Measurements from ENCODE around the gene PRSS8. TPM values are rescaled to one million over a fixed set of nuclear protein-coding genes. Genes with fewer than 3 reads are reported as not detected.

The PRSS8 gene
- total RNA-seq, 2 experiments from 2014 or later = not detected

DNA sequence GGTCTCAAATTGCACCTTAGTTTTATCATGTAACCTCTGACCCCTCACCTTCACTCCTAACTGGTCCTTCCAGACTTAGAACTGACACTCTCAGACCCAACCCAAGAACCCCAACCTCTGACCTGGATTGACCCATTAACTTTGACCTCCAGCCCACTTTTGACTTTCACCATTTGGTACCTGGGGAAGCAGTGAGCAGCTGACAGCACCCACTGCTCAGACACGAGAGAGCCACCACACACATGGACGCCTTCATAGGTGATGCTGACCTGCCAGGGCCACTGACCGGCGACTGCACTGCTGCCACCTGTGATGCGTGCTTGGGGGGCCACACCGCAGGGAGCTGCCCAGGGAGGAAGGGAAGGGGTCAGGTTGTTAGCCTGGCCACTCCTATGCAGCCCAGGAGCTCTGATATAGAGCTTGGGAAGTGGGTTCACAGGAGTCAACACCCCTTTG, 2.5 kb downstream of the PRSS8 start:
- intact Hi-C loops (cut with DNase I, micrococcal nuclease) = no loop called here
- no peak overlapping the region for H3K27ac ChIP-seq (ENCODE audit: low read depth in 1 of 2, low read length in 2 of 2)
- Mint-ChIP-seq H3K27ac (peak overlapping the region; percentile 44), H3K27me3 (no peaks in the 10 kb centered on the region), H3K4me3 (no peak overlapping the region), H3K9me3 (no peaks in the 10 kb centered on the region), H3K4me1 (ENCODE audit: low read depth) (no peaks in the 10 kb centered on the region), H3K36me3 (ENCODE audit: low read depth) (peaks cover 45% of the 10 kb centered on the region)
- no peaks in the 10 kb centered on the region for H3K27me3 ChIP-seq (ENCODE audit: control insufficient read depth in 1 of 2, insufficient read depth in 2 of 2, low read length in 2 of 2)
- H3K9me3 ChIP-seq (ENCODE audit: control insufficient read depth in 1 of 2, insufficient read depth in 1 of 2, low read length in 2 of 2) = no peaks in the 10 kb centered on the region
- peaks cover 13% of the 10 kb centered on the region for H3K4me1 ChIP-seq (ENCODE audit: insufficient read depth, low read length)
- H3K36me3 ChIP-seq (ENCODE audit: insufficient read depth, low read length) = peaks cover 41% of the 10 kb centered on the region
- no peak for DNase-seq
- no peak for TF ChIP-seq CTCF (IDR thresholded peaks at IDR 0.05)
- ChIA-PET CTCF (no interaction called here), POLR2A (interaction anchor here (0.8 kb wide), 1 partner anchor 9 kb away, joined by 5 read pairs; no protein-coding TSS in a partner anchor)
- H3K4me3 ChIP-seq (ENCODE audit: low read length) = no peak overlapping the region
- no peak for ATAC-seq (ENCODE audit: poor library complexity)

- peaks cover 52% of the 10 kb centered on the region for H3K36me3 Mint-ChIP-seq (ENCODE audit: low read depth)
- H3K4me1 ChIP-seq (ENCODE audit: insufficient read depth, low read length) = peaks cover 17% of the 10 kb centered on the region
These were observed 3.1 kb downstream of the PRSS8 start for GRCh38 chr16:31132303-31132979.

GRCh38 chr16:31131841-31132271, 3.7 kb downstream of the PRSS8 start:
- Mint-ChIP-seq H3K4me3 (no peak overlapping the region), H3K27ac (no peak overlapping the region), H3K9me3 (no peaks in the 10 kb centered on the region), H3K4me1 (ENCODE audit: low read depth) (no peaks in the 10 kb centered on the region), H3K27me3 (no peaks in the 10 kb centered on the region), H3K36me3 (ENCODE audit: low read depth) (peaks cover 57% of the 10 kb centered on the region)
- H3K4me1 ChIP-seq (ENCODE audit: insufficient read depth, low read length) = peaks cover 17% of the 10 kb centered on the region
- H3K36me3 ChIP-seq (ENCODE audit: insufficient read depth, low read length) = peaks cover 53% of the 10 kb centered on the region
- H3K27ac ChIP-seq (ENCODE audit: low read depth in 1 of 2, low read length in 2 of 2) = no peak overlapping the region
- intact Hi-C loops (cut with DNase I, micrococcal nuclease) = no loop called here
- no peaks in the 10 kb centered on the region for H3K27me3 ChIP-seq (ENCODE audit: control insufficient read depth in 1 of 2, insufficient read depth in 2 of 2, low read length in 2 of 2)
- no peak for ATAC-seq (ENCODE audit: poor library complexity)
- ChIA-PET CTCF (no interaction called here), POLR2A (interaction anchor here (1.5 kb wide), 1 partner anchor 10 kb away, joined by 7 read pairs; no protein-coding TSS in a partner anchor)
- H3K9me3 ChIP-seq (ENCODE audit: control insufficient read depth in 1 of 2, insufficient read depth in 1 of 2, low read length in 2 of 2) = no peaks in the 10 kb centered on the region
- no peak for TF ChIP-seq CTCF (IDR thresholded peaks at IDR 0.05)
- H3K4me3 ChIP-seq (ENCODE audit: low read length) = no peak overlapping the region
- DNase-seq = no peak

More at GRCh38 chr16:31132303-31132979, 3.1 kb downstream of the PRSS8 start:
- intact Hi-C loops (cut with DNase I, micrococcal nuclease) = no loop called here
- H3K9me3 ChIP-seq (ENCODE audit: control insufficient read depth in 1 of 2, insufficient read depth in 1 of 2, low read length in 2 of 2) = no peaks in the 10 kb centered on the region
- Mint-ChIP-seq H3K27ac (peak overlapping the region; percentile 44), H3K27me3 (no peaks in the 10 kb centered on the region), H3K9me3 (no peaks in the 10 kb centered on the region), H3K4me1 (ENCODE audit: low read depth) (no peaks in the 10 kb centered on the region), H3K4me3 (no peak overlapping the region)
- ATAC-seq (ENCODE audit: poor library complexity) = peak; percentile 15
- no peak overlapping the region for H3K4me3 ChIP-seq (ENCODE audit: low read length)
- CTCF ChIA-PET = no interaction called here
- no peaks in the 10 kb centered on the region for H3K27me3 ChIP-seq (ENCODE audit: control insufficient read depth in 1 of 2, insufficient read depth in 2 of 2, low read length in 2 of 2)
- no peak overlapping the region for H3K27ac ChIP-seq (ENCODE audit: low read depth in 1 of 2, low read length in 2 of 2)
- no peak for DNase-seq
- H3K36me3 ChIP-seq (ENCODE audit: insufficient read depth, low read length) = peaks cover 48% of the 10 kb centered on the region
- POLR2A ChIA-PET = interaction anchor here (0.8 kb wide), 1 partner anchor 9 kb away, joined by 5 read pairs; no protein-coding TSS in a partner anchor
- TF ChIP-seq CTCF (IDR thresholded peaks at IDR 0.05) = no peak
